GM12878 (cell line): Measurements from ENCODE around the gene EVX1. TPM values are rescaled to one million over a fixed set of nuclear protein-coding genes. Genes with fewer than 3 reads are reported as not detected.

Experiments used
- ATAC-seq: fragments of 200-7000 bp; cut with Tn5 transposase; 3 replicates; pipeline ENCODE4 v1.9.1; 2020; ENCODE audit warnings: mild to moderate bottlenecking, moderate library complexity
- BruUV-seq: library from RNA; stranded (reverse); fragments of 400-500 nt; replicated peaks from 2 replicates; lab custom pipeline; 2021; lab: Mats Ljungman, UMichigan
- CTCF ChIA-PET: fragments of 300-600 bp; sonication (Branson Sonifier 250); formaldehyde crosslinking; extraction: SDS; loops from one replicate; lab custom pipeline; 2021; ENCODE audit warnings: inconsistent platforms; lab: Yijun Ruan, JAX
- POLR2A ChIA-PET: fragments of 350-600 bp; formaldehyde crosslinking; extraction: SDS; loops from one replicate; lab custom pipeline; 2021; ENCODE audit warnings: inconsistent platforms; lab: Charles Lee
- RAD21 ChIA-PET: fragments of 300-600 bp; sonication (Branson Sonifier 250); formaldehyde crosslinking; loops from one replicate; lab custom pipeline; 2023; ENCODE audit warnings: antibody characterized with exemption; ENCODE audit not compliant: unreplicated experiment; lab: Charles Lee
- SMC1A ChIA-PET: fragments of 300-600 bp; sonication (Branson Sonifier 250); formaldehyde crosslinking; loops from one replicate; lab custom pipeline; 2023; ENCODE audit not compliant: unreplicated experiment, uncharacterized antibody; lab: Charles Lee
- DNase-seq: peaks from one replicate; pipeline ENCODE4 v3.0.0-alpha.2; 2011; ENCODE audit warnings: low read depth, low spot score
- FAIRE-seq: peaks from 3 replicates; lab custom pipeline; 2011; peaks lifted over from hg19 to GRCh38; lab: Jason Lieb, UNC
- H2AFZ ChIP-seq: 2 replicates; pipeline ENCODE4 v1.6.0; 2011; ENCODE audit warnings: low read depth, low read length, control low read depth; ENCODE audit not compliant: control insufficient read depth
- H3K27ac ChIP-seq: 2 replicates; pipeline ENCODE4 v1.5.1; 2011; ENCODE audit warnings: control low read depth; ENCODE audit not compliant: control insufficient read depth, insufficient read depth
- H3K27me3 ChIP-seq, 2 experiments: replicated peaks in 1 of 2; 2 replicates each; pipeline versions ENCODE4 v1.6.0 to v1.6.1; 2011; ENCODE audit warnings: low read length in 1 of 2; ENCODE audit not compliant: control insufficient read depth in 2 of 2, insufficient read depth in 2 of 2
- H3K36me3 ChIP-seq, 2 experiments: 2 replicates each; pipeline ENCODE4 v1.5.1; 2011; ENCODE audit warnings: low read length in 1 of 2; ENCODE audit not compliant: control insufficient read depth in 2 of 2, insufficient read depth in 2 of 2
- H3K4me1 ChIP-seq: 2 replicates; pipeline ENCODE4 v1.6.1; 2011; ENCODE audit warnings: mild to moderate bottlenecking, low read length, moderate library complexity, mixed read lengths; ENCODE audit not compliant: control insufficient read depth, insufficient read depth
- H3K4me2 ChIP-seq: 2 replicates; pipeline ENCODE4 v1.6.0; 2011; ENCODE audit warnings: control low read depth; ENCODE audit not compliant: control insufficient read depth, insufficient read depth
- H3K4me3 ChIP-seq: fragments of 200-600 bp; sonication (generic); 2 replicates; pipeline ENCODE4 v1.5.1; 2016
- H3K79me2 ChIP-seq: 2 replicates; pipeline ENCODE4 v1.6.0; 2011; ENCODE audit warnings: low read length; ENCODE audit not compliant: control insufficient read depth, insufficient read depth
- H3K9ac ChIP-seq: 2 replicates; pipeline ENCODE4 v1.8.0; 2011; ENCODE audit warnings: low read length, control low read depth, mixed read lengths; ENCODE audit not compliant: control insufficient read depth, insufficient read depth
- H3K9me3 ChIP-seq: replicated peaks from 3 replicates; pipeline ENCODE4 v1.5.1; 2011; ENCODE audit warnings: mild to moderate bottlenecking, low read length; ENCODE audit not compliant: control insufficient read depth, insufficient read depth
- H4K20me1 ChIP-seq: 2 replicates; pipeline ENCODE4 v1.6.0; 2011; ENCODE audit not compliant: control insufficient read depth, insufficient read depth
- BACH1 ChIP-seq: fragments of 450-650 bp; IDR thresholded peaks from 2 replicates; pipeline ENCODE4 v1.6.1; 2017; ENCODE audit warnings: mild to moderate bottlenecking, borderline replicate concordance
- EZH2 ChIP-seq: IDR thresholded peaks from 2 replicates; pipeline ENCODE4 v1.6.1; 2012; ENCODE audit warnings: low read depth, mild to moderate bottlenecking, control low read depth, inconsistent platforms, low read length, borderline replicate concordance; ENCODE audit not compliant: control insufficient read depth
- IRF3 ChIP-seq: fragments of 450-650 bp; IDR thresholded peaks from 2 replicates; pipeline ENCODE4 v1.6.1; 2014; ENCODE audit warnings: mild to moderate bottlenecking
- NFYB ChIP-seq: IDR thresholded peaks from 2 replicates; pipeline ENCODE4 v1.6.1; 2011; ENCODE audit warnings: low read depth, mild to moderate bottlenecking, low read length, improper control_type of control experiment, moderate library complexity; ENCODE audit not compliant: insufficient read depth
- ZNF687 ChIP-seq: fragments of 450-650 bp; IDR thresholded peaks from 2 replicates; pipeline ENCODE4 v1.6.1; 2017; ENCODE audit warnings: mild to moderate bottlenecking, moderate library complexity
- ZSCAN29 ChIP-seq: fragments of 450-650 bp; IDR thresholded peaks from 2 replicates; pipeline ENCODE4 v1.6.1; 2017; ENCODE audit warnings: mild to moderate bottlenecking, moderate library complexity
- WGBS: methylation state at CpG from one replicate; pipeline ENCODE4 v1.1.6; 2016; ENCODE audit warnings: low lambda C conversion rate; ENCODE audit not compliant: insufficient replicate concordance, insufficient coverage; ENCODE audit errors: missing lambda C conversion rate; 5-methylcytosine and 5-hydroxymethylcytosine counted together
- in situ Hi-C: fragments of 300-500 bp; cut with MboI; formaldehyde crosslinking; loops from 9 replicates; pipeline ENCODE4 v1.14.3; 2018; ENCODE audit warnings: mixed read lengths
- intact Hi-C: fragments of 100-400 bp; cut with micrococcal nuclease; formaldehyde crosslinking; loops from one replicate; pipeline ENCODE4 v1.14.2; 2022; ENCODE audit not compliant: unreplicated experiment
- polyA plus RNA-seq, 11 experiments: library from polyadenylated mRNA; depleted of rRNA in 4 of 11; unstranded in 6 of 11; stranded (reverse) in 5 of 11; fragments of >200 nt; fragmentation: Nextera tagmentation in 4 of 11; fragmentation: Illumina TruSeq in 1 of 11; extraction: Ambion mirVana in 4 of 11; extraction: Trizol in 1 of 11; gene quantifications; 1 replicate in 1 of 11; 2 replicates in 10 of 11; pipeline versions ENCODE4 v1.2.1 to v1.2.3, GENCODE V29; 2011 to 2016; ENCODE audit warnings: inconsistent platforms in 2 of 11, missing spikeins in 2 of 11, low read depth in 1 of 11
- total RNA-seq, 4 experiments: library from RNA; depleted of rRNA in 3 of 4; stranded (reverse); fragments of >200 nt in 3 of 4; fragmentation: Illumina TruSeq in 1 of 4; extraction: Trizol in 1 of 4; gene quantifications; 2 replicates each; pipeline versions ENCODE4 v1.2.1 to v1.2.3, GENCODE V29; 2013 to 2021

EVX1 gene
- total and polyA plus RNA-seq, 10 of the 15 experiments (the other 5 are each of a cell fraction or from before 2014, with no cell fraction given) = not detected

GRCh38 chr7:27247000-27247399 lies 4.4 kb downstream of the EVX1 start:
- BruUV-seq = no TSS peak
- ChIA-PET SMC1A (no interaction called here), POLR2A (no interaction called here), RAD21 (no interaction called here), CTCF (interaction anchor here (1.0 kb wide), 1 partner anchor 1675 kb away, joined by 4 read pairs; no protein-coding TSS in a partner anchor)
- no peak for ATAC-seq
- H3K36me3 ChIP-seq = no peaks in the 10 kb centered on the region
- peaks cover 26 to 34% of the 10 kb centered on the region in 2 experiments for H3K27me3 ChIP-seq
- H4K20me1 ChIP-seq = no peaks in the 10 kb centered on the region
- H3K4me1 ChIP-seq = no peaks in the 10 kb centered on the region
- H3K79me2 ChIP-seq = no peaks in the 10 kb centered on the region
- H3K4me3 ChIP-seq = no peak overlapping the region
- in situ Hi-C loops (no loop called here), intact Hi-C loops (no loop called here)
- H3K27ac ChIP-seq = no peak overlapping the region
- no peak overlapping the region for H3K9ac ChIP-seq
- H3K9me3 ChIP-seq = no peaks in the 10 kb centered on the region; the same call in 2 of the 3 replicates
- H3K4me2 ChIP-seq = no peak overlapping the region
- H2AFZ ChIP-seq = no peak overlapping the region
- DNase-seq = no peak
- no peak for TF ChIP-seq ZSCAN29
- no peak for TF ChIP-seq IRF3
- TF ChIP-seq EZH2 = 0 out of 2 replicates have a peak, but pooled peaks have one; percentile 12
- WGBS = 11% methylated on average over 7 of the region's 7 CpGs
- no peak for FAIRE-seq

- no peaks in the 10 kb centered on the region; the same call in 2 of the 3 replicates for H3K9me3 ChIP-seq
- no peak for DNase-seq
- no peak for ATAC-seq
- RAD21 ChIA-PET = interaction anchor here (0.6 kb wide), 1 partner anchor 603 kb away, joined by 3 read pairs; no protein-coding TSS in a partner anchor
- no peak overlapping the region for H3K4me2 ChIP-seq
- intact Hi-C loops = no loop called here
- no peaks in the 10 kb centered on the region for H4K20me1 ChIP-seq
- H3K79me2 ChIP-seq = no peaks in the 10 kb centered on the region
- no peaks in the 10 kb centered on the region for H3K4me1 ChIP-seq
- no peak overlapping the region for H3K4me3 ChIP-seq
- peaks cover 27 to 31% of the 10 kb centered on the region in 2 experiments for H3K27me3 ChIP-seq
- H3K9ac ChIP-seq = no peak overlapping the region
- H3K27ac ChIP-seq = no peak overlapping the region
- no peak for FAIRE-seq
- CTCF ChIA-PET = interaction anchor here (1.0 kb wide), 1 partner anchor 1674 kb away, joined by 4 read pairs; no protein-coding TSS in a partner anchor
- in situ Hi-C loops = no loop called here
- POLR2A ChIA-PET = no interaction called here
- H3K36me3 ChIP-seq = no peaks in the 10 kb centered on the region
- no peak overlapping the region for H2AFZ ChIP-seq
- BruUV-seq = no TSS peak
- SMC1A ChIA-PET = no interaction called here
- WGBS = 0% methylated on average over 4 of the region's 4 CpGs
- TF ChIP-seq BACH1 (no peak), NFYB (no peak), ZNF687 (no peak)
Observed at GRCh38 chr7:27247452-27248426, 5.1 kb downstream of the EVX1 start.
